ENCODE results near the gene THRA. TPM values are rescaled to one million over a fixed set of nuclear protein-coding genes. Genes with fewer than 3 reads are reported as not detected.

Gene THRA
- total and polyA plus RNA-seq, 9 of the 15 experiments (the other 6 are each of a cell fraction or from before 2014, with no cell fraction given): 0.34 to 23.4 (median 12.7) TPM

GRCh38 chr17:40113110-40113906 is 50.5 kb downstream of the THRA start (continued):
- TF ChIP-seq, protein P1, sequence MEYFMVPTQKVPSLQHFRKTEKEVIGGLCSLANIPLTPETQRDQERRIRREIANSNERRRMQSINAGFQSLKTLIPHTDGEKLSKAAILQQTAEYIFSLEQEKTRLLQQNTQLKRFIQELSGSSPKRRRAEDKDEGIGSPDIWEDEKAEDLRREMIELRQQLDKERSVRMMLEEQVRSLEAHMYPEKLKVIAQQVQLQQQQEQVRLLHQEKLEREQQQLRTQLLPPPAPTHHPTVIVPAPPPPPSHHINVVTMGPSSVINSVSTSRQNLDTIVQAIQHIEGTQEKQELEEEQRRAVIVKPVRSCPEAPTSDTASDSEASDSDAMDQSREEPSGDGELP (CRISPR knock-in tag; IDR thresholded peaks at IDR 0.05; ENCODE audit: borderline replicate concordance): peak; percentile 98
- no peak for TF ChIP-seq SIX5 (IDR thresholded peaks at IDR 0.05; ENCODE audit: borderline replicate concordance in 1 of 2, insufficient read depth in 1 of 2, low read depth in 1 of 2, low read length in 2 of 2)
- TF ChIP-seq, protein P2, sequence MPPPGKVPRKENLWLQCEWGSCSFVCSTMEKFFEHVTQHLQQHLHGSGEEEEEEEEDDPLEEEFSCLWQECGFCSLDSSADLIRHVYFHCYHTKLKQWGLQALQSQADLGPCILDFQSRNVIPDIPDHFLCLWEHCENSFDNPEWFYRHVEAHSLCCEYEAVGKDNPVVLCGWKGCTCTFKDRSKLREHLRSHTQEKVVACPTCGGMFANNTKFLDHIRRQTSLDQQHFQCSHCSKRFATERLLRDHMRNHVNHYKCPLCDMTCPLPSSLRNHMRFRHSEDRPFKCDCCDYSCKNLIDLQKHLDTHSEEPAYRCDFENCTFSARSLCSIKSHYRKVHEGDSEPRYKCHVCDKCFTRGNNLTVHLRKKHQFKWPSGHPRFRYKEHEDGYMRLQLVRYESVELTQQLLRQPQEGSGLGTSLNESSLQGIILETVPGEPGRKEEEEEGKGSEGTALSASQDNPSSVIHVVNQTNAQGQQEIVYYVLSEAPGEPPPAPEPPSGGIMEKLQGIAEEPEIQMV (tag; conservative IDR thresholded peaks at IDR 0.05; ENCODE audit: low read depth): no peak
- no peak for TF ChIP-seq ZNF224 (CRISPR knock-in tag; IDR thresholded peaks at IDR 0.05)
- no peak for TF ChIP-seq TCF7 (IDR thresholded peaks at IDR 0.05; ENCODE audit: borderline replicate concordance)
- no peak for TF ChIP-seq ZNF217 (CRISPR knock-in tag; IDR thresholded peaks at IDR 0.05)
- TF ChIP-seq XRCC4 (IDR thresholded peaks at IDR 0.05; ENCODE audit: extremely low read depth, insufficient read depth, insufficient read length): no peak
- TF ChIP-seq STAG1 (CRISPR knock-in tag; IDR thresholded peaks at IDR 0.05; ENCODE audit: borderline replicate concordance): no peak
- no peak for TF ChIP-seq MCM5 (IDR thresholded peaks at IDR 0.05; ENCODE audit: low read depth)
- peak; percentile 46; the same call in 1 of the 2 replicates for TF ChIP-seq PHF8 (IDR thresholded peaks at IDR 0.05; ENCODE audit: borderline replicate concordance, low read length)
- peak in 1 of 2 experiments; percentile 39; a peak in 1 of 4 replicates for TF ChIP-seq MAZ (CRISPR knock-in tag; conservative IDR thresholded peaks at IDR 0.05 in 1 of 2, IDR thresholded peaks at IDR 0.05 in 1 of 2)
- TF ChIP-seq TSC22D4 (tag; IDR thresholded peaks at IDR 0.05): no peak
- TF ChIP-seq THRAP3 (IDR thresholded peaks at IDR 0.05; ENCODE audit: borderline replicate concordance): no peak
- TF ChIP-seq, protein P3, sequence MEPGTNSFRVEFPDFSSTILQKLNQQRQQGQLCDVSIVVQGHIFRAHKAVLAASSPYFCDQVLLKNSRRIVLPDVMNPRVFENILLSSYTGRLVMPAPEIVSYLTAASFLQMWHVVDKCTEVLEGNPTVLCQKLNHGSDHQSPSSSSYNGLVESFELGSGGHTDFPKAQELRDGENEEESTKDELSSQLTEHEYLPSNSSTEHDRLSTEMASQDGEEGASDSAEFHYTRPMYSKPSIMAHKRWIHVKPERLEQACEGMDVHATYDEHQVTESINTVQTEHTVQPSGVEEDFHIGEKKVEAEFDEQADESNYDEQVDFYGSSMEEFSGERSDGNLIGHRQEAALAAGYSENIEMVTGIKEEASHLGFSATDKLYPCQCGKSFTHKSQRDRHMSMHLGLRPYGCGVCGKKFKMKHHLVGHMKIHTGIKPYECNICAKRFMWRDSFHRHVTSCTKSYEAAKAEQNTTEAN (CRISPR knock-in tag; IDR thresholded peaks at IDR 0.05): no peak
- no peak for TF ChIP-seq DDX20 (tag; IDR thresholded peaks at IDR 0.05; ENCODE audit: low read depth)
- no peak for TF ChIP-seq PTRF (tag; IDR thresholded peaks at IDR 0.05)
- no peak for TF ChIP-seq FOXM1 (IDR thresholded peaks at IDR 0.05; ENCODE audit: low read depth)
- no peak for TF ChIP-seq FOXM1 (CRISPR knock-in tag; IDR thresholded peaks at IDR 0.05; ENCODE audit: low read depth)
- no peak for TF ChIP-seq FOXK1 (CRISPR knock-in tag; IDR thresholded peaks at IDR 0.05; ENCODE audit: borderline replicate concordance)
- no peak for TF ChIP-seq CHD2 (IDR thresholded peaks at IDR 0.05; ENCODE audit: low read depth, low read length)
- no peak for TF ChIP-seq PCBP2 (IDR thresholded peaks at IDR 0.05; ENCODE audit: low read depth, low read length, poor library complexity, severe bottlenecking)
- no peak for TF ChIP-seq ZNF124 (CRISPR knock-in tag; IDR thresholded peaks at IDR 0.05)

All from K562 (cell line).